ENCODE results near the gene APOB. TPM values are rescaled to one million over a fixed set of nuclear protein-coding genes. Genes with fewer than 3 reads are reported as not detected.

Gene APOB
- polyA plus RNA-seq, 2 of the 4 experiments (the other 2 are of a cell fraction), result under 0.01 TPM; not detected in 1

- WGBS (ENCODE audit: missing lambda C conversion rate), result 26% methylated on average over 5 of the region's 5 CpGs
- TF ChIP-seq RFX5 (IDR thresholded peaks at IDR 0.05) (no peak), HOXA7 (CRISPR knock-in tag; IDR thresholded peaks at IDR 0.05) (no peak), MAX (IDR thresholded peaks at IDR 0.05) (no peak), E2F6 (IDR thresholded peaks at IDR 0.05; ENCODE audit: borderline replicate concordance, low read depth) (no peak), RARB (CRISPR knock-in tag; IDR thresholded peaks at IDR 0.05) (no peak), NPAS2 (CRISPR knock-in tag; IDR thresholded peaks at IDR 0.05; ENCODE audit: borderline replicate concordance) (no peak), HES2 (IDR thresholded peaks at IDR 0.05) (no peak), TP53 (CRISPR knock-in tag; IDR thresholded peaks at IDR 0.05) (no peak), ZSCAN20 (CRISPR knock-in tag; IDR thresholded peaks at IDR 0.05) (no peak), ESRRA (IDR thresholded peaks at IDR 0.05; ENCODE audit: borderline replicate concordance, low read length) (no peak), CEBPB (IDR thresholded peaks at IDR 0.05) (no peak), CHD4 (IDR thresholded peaks at IDR 0.05; ENCODE audit: borderline replicate concordance) (no peak)
- no peak overlapping the region for H3K4me3 ChIP-seq
- FAIRE-seq, result no peak
- no peak overlapping the region for H3K27ac ChIP-seq
- no peak for DNase-seq (ENCODE audit: low read depth in 1 of 2, low spot score in 1 of 2)
- peak in 1 of 2 experiments; percentile 23; a peak in 1 of 6 replicates for ATAC-seq
- POLR2A ChIA-PET, result no interaction called here
- CTCF ChIA-PET, result interaction anchor here (1.8 kb wide), 1 partner anchor 333 kb away, joined by 5 read pairs; no protein-coding TSS in a partner anchor
- no peak overlapping the region for H3K4me2 ChIP-seq
- no peaks in the 10 kb centered on the region for H3K4me1 ChIP-seq
- no peaks in the 10 kb centered on the region for H3K9me3 ChIP-seq
Observed at GRCh38 chr2:20994130-20994529, 49.7 kb downstream of the APOB start.

GRCh38 chr2:20992201-20992711, 51.6 kb downstream of the APOB start:
- DNase-seq (ENCODE audit: low read depth in 1 of 2, low spot score in 1 of 2) (peak in 1 of 2 experiments; percentile 12), ATAC-seq (peak; percentile 42 to 63; a peak in 3 of 6 replicates), FAIRE-seq (no peak)
- H3K9me3 ChIP-seq, result no peaks in the 10 kb centered on the region
- TF ChIP-seq TP53 (CRISPR knock-in tag; IDR thresholded peaks at IDR 0.05), result no peak
- TF ChIP-seq SMC3 (IDR thresholded peaks at IDR 0.05), result no peak
- no peak for TF ChIP-seq EHF (CRISPR knock-in tag; IDR thresholded peaks at IDR 0.05)
- TF ChIP-seq RAD21 (conservative IDR thresholded peaks at IDR 0.05 in 1 of 2, IDR thresholded peaks at IDR 0.05 in 1 of 2), result no peak
- TF ChIP-seq NR3C1 (IDR thresholded peaks at IDR 0.05), result no peak
- TF ChIP-seq BHLHE40 (IDR thresholded peaks at IDR 0.05; ENCODE audit: low read depth, low read length), result no peak
- no peaks in the 10 kb centered on the region for H3K4me1 ChIP-seq
- CTCF ChIA-PET, result interaction anchor here (1.1 to 1.8 kb wide), 3 partner anchors 9 to 331 kb away, joined by 3 to 4 read pairs (median 3); no protein-coding TSS in a partner anchor
- no peak overlapping the region for H3K4me3 ChIP-seq
- H3K4me2 ChIP-seq, result no peak overlapping the region
- WGBS (ENCODE audit: missing lambda C conversion rate), result 42% methylated on average over 8 of the region's 8 CpGs
- no peak overlapping the region for H3K27ac ChIP-seq
- POLR2A ChIA-PET, result no interaction called here

- FAIRE-seq, result no peak
- no peak overlapping the region for H3K27ac ChIP-seq
- no peaks in the 10 kb centered on the region for H3K9me3 ChIP-seq
- ChIA-PET POLR2A (no interaction called here), CTCF (interaction anchor here (1.8 kb wide), 1 partner anchor 29 kb away, joined by 4 read pairs; no protein-coding TSS in a partner anchor)
- no peak overlapping the region for H3K4me2 ChIP-seq
- WGBS (ENCODE audit: missing lambda C conversion rate), result 48% methylated on average over 19 of the region's 20 CpGs
- H3K4me1 ChIP-seq, result no peaks in the 10 kb centered on the region
- no peak for TF ChIP-seq SMC3 (IDR thresholded peaks at IDR 0.05)
- TF ChIP-seq ZC3H11A (IDR thresholded peaks at IDR 0.05), result no peak
- no peak for TF ChIP-seq MYC (IDR thresholded peaks at IDR 0.05; ENCODE audit: borderline replicate concordance, low read length)
- no peak for TF ChIP-seq HOXB13 (CRISPR knock-in tag; IDR thresholded peaks at IDR 0.05; ENCODE audit: low read depth)
- no peak for TF ChIP-seq ZSCAN20 (CRISPR knock-in tag; IDR thresholded peaks at IDR 0.05)
- TF ChIP-seq KDM1A (IDR thresholded peaks at IDR 0.05; ENCODE audit: low read depth), result no peak
- TF ChIP-seq HOXA7 (CRISPR knock-in tag; IDR thresholded peaks at IDR 0.05), result no peak
- TF ChIP-seq PHF8 (IDR thresholded peaks at IDR 0.05; ENCODE audit: borderline replicate concordance, low read depth), result no peak
- TF ChIP-seq JUN (IDR thresholded peaks at IDR 0.05), result no peak
- no peak for ATAC-seq
- DNase-seq (ENCODE audit: low read depth in 1 of 2, low spot score in 1 of 2), result no peak
- no peak overlapping the region for H3K4me3 ChIP-seq
Observed at GRCh38 chr2:20990442-20991430, 53.1 kb downstream of the APOB start.

All from A549 (cell line).